ENCODE data around the gene CBL.
"Not testable (repeated sequence)": the region's sequence is repeated elsewhere in the genome, so short reads cannot be mapped to it uniquely, and the experiment has no call there.

Gene CBL

DNA sequence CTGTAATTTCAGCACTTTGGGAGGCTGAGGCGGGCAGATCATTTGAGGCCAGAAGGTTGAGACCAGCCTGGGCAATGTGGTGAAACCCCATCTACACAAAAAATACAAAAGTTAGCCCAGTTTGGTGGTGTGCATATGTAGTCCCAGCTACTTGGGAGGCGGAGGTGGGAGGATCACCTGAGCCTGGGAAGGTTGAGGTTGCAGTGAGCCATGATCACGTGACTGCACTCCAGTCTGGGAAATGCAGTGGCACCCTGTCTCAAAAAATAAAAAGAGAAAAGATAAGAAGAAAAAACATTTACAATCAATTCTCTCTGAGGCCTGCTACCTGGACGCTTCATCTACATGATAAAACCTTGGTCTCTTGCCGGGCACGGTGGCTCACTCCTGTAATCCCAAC is 7.2 kb upstream of the CBL start:
- DNase-seq (ENCODE audit: low read depth) = no peak
- no peak overlapping the region for H3K4me3 ChIP-seq (ENCODE audit: control insufficient read depth, low read depth, low read length)
- TF ChIP-seq CTCF (conservative IDR thresholded peaks at IDR 0.05; ENCODE audit: control insufficient read depth, insufficient read depth, low read depth, low read length) = no peak

DNA sequence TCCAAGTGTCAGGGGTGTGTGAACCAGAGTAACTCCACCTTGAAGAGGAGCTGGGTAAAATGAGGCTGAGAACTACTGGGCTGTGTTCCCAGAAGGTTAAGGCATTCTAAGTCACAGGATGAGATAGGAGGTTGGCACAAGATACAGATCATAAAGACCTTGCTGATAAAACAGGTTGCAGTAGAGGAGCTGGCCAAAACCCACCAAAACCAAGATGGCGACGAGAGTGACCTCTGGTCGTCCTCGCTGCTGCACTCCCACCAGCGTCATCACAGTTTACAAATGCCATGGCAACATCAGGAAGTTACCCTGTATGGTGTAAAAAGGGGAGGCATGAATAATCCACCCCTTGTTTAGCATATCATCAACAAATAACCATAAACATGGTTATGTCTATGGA is 4.9 kb upstream of the CBL start:
- not testable (repeated sequence) for DNase-seq (ENCODE audit: low read depth)

GRCh38 chr11:119202554-119202953 is 3.6 kb upstream of the CBL start:
- H3K4me3 ChIP-seq (ENCODE audit: control insufficient read depth, low read depth, low read length) = no peak overlapping the region
- no peak for TF ChIP-seq CTCF (conservative IDR thresholded peaks at IDR 0.05; ENCODE audit: control insufficient read depth, insufficient read depth, low read depth, low read length)
- no peak for DNase-seq (ENCODE audit: low read depth)

More for the DNA sequence above, 4.9 kb upstream of the CBL start:
- H3K4me3 ChIP-seq (ENCODE audit: control insufficient read depth, low read depth, low read length) = not testable (repeated sequence)

DNA sequence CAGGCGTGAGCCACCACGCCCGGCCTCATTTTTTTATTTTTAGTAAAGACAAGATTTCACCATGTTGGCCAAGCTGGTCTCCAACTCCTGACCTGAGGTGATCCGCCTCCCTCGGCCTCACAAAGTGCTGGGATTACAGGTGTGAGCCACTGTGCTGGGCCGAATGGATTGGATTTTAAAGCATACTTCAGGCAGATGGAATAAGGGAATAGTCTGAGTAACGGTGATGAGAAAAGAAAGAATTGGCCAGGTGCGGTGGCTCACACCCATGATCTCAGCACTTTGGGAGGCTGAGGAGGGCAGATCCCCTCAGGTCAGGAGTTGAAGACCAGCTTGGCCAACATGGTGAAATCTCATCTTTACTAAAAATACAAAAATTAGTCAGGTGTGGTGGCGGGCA is 2.1 kb upstream of the CBL start:
- no peak for DNase-seq (ENCODE audit: low read depth)
- no peak for TF ChIP-seq CTCF (conservative IDR thresholded peaks at IDR 0.05; ENCODE audit: control insufficient read depth, insufficient read depth, low read depth, low read length)
- no peak overlapping the region for H3K4me3 ChIP-seq (ENCODE audit: control insufficient read depth, low read depth, low read length)

- peak overlapping the region; percentile 94 for H3K4me3 ChIP-seq (ENCODE audit: control insufficient read depth, low read depth, low read length)
Measured at GRCh38 chr11:119205080-119205479, 1.1 kb upstream of the CBL start.

GRCh38 chr11:119206511-119207414 is 624 bp downstream of the CBL start:
- TF ChIP-seq CTCF (conservative IDR thresholded peaks at IDR 0.05; ENCODE audit: control insufficient read depth, insufficient read depth, low read depth, low read length) = no peak
- DNase-seq (ENCODE audit: low read depth) = peak; percentile 19
- H3K4me3 ChIP-seq (ENCODE audit: control insufficient read depth, low read depth, low read length) = peak overlapping the region; percentile 94

More at GRCh38 chr11:119205080-119205479, 1.1 kb upstream of the CBL start:
- no peak for TF ChIP-seq CTCF (conservative IDR thresholded peaks at IDR 0.05; ENCODE audit: control insufficient read depth, insufficient read depth, low read depth, low read length)
- no peak for DNase-seq (ENCODE audit: low read depth)

GRCh38 chr11:119207415-119207960 is 1.3 kb downstream of the CBL start:
- no peak for TF ChIP-seq CTCF (conservative IDR thresholded peaks at IDR 0.05; ENCODE audit: control insufficient read depth, insufficient read depth, low read depth, low read length)
- H3K4me3 ChIP-seq (ENCODE audit: control insufficient read depth, low read depth, low read length) = peak overlapping the region; percentile 94
- DNase-seq (ENCODE audit: low read depth) = no peak
